ENCODE data around the gene RNF150.
"Not testable (repeated sequence)": the region's sequence is repeated elsewhere in the genome, so short reads cannot be mapped to it uniquely, and the experiment has no call there.

The RNF150 gene

DNA sequence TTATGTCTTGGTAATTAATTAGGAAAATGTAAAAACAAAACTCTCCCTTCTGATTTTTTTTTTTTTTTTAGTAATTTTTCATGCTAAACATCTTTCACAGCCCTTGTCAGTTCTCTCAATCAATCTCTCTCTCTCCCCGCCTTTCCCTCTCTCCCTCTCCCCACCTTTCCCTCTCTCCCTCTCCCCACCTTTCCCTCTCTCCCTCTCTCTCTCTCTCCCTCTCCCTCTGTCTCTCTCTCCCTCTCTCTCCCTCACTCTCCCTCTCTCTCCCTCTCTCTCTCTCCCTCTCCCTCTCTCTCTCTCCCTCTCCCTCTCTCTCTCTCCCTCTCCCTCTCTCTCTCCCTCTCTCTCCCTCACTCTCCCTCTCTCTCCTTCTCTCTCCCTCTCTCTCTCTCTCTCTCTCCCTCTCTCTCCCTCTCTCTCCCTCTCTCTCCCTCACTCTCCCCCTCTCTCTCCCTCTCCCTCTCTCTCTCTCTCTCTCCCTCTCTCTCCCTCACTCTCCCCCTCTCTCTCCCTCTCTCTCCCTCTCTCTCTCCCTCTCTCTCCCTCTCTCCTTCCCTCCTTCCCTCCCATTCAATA, 322.6 kb downstream of the RNF150 start:
- FAIRE-seq, result not testable (repeated sequence)
